Neural progenitor cell (in vitro differentiated cells): ENCODE data around the gene ESRRB. TPM values are rescaled to one million over a fixed set of nuclear protein-coding genes. Genes with fewer than 3 reads are reported as not detected.
A peak's percentile ranks its signal among the peaks of the same experiment; 100 is the strongest.

Experiments used
- DNase-seq: peaks from one replicate; pipeline ENCODE4 v3.0.0-alpha.2; 2016; ENCODE audit warnings: low spot score
- H2AFZ ChIP-seq: fragments of 200-600 bp; sonication (generic); replicated peaks from 2 replicates; pipeline ENCODE4 v1.6.1; 2016; ENCODE audit warnings: antibody characterized with exemption
- H3F3A ChIP-seq: fragments of 200-600 bp; sonication (generic); 2 replicates; pipeline ENCODE4 v1.6.1; 2016; ENCODE audit warnings: antibody characterized with exemption, low read depth
- H3K27ac ChIP-seq: fragments of 200-600 bp; sonication (generic); 2 replicates; pipeline ENCODE4 v1.5.1; 2016; ENCODE audit warnings: mild to moderate bottlenecking
- H3K27me3 ChIP-seq: fragments of 200-600 bp; sonication (generic); 2 replicates; pipeline ENCODE4 v1.6.1; 2016; ENCODE audit warnings: mild to moderate bottlenecking, moderate library complexity
- H3K36me3 ChIP-seq: fragments of 200-600 bp; sonication (generic); 2 replicates; pipeline ENCODE4 v1.5.1; 2016
- H3K4me1 ChIP-seq: fragments of 200-600 bp; sonication (generic); 2 replicates; pipeline ENCODE4 v1.6.1; 2016; ENCODE audit warnings: mixed run types
- H3K4me2 ChIP-seq: fragments of 200-600 bp; sonication (generic); 2 replicates; pipeline ENCODE4 v1.6.1; 2016
- H3K4me3 ChIP-seq: fragments of 200-600 bp; sonication (generic); 2 replicates; pipeline ENCODE4 v1.5.1; 2016
- H3K79me2 ChIP-seq: fragments of 200-600 bp; sonication (generic); 2 replicates; pipeline ENCODE4 v1.6.1; 2016; ENCODE audit warnings: low read depth
- H3K9ac ChIP-seq: fragments of 200-600 bp; sonication (generic); 2 replicates; pipeline ENCODE4 v1.6.1; 2016
- H3K9me3 ChIP-seq: fragments of 200-600 bp; sonication (generic); 2 replicates; pipeline ENCODE4 v1.5.1; 2016; ENCODE audit warnings: low read depth
- H4K20me1 ChIP-seq: fragments of 200-600 bp; sonication (generic); 2 replicates; pipeline ENCODE4 v1.6.1; 2016; ENCODE audit warnings: low read depth
- H3K27ac Mint-ChIP-seq: 3 replicates; pipeline ENCODE4 v1.8.0; 2021; ENCODE audit warnings: mixed read lengths
- H3K27me3 Mint-ChIP-seq: 2 replicates; pipeline ENCODE4 v1.8.0; 2022; ENCODE audit warnings: low read depth, mild to moderate bottlenecking, inconsistent platforms, moderate library complexity, mixed read lengths; ENCODE audit not compliant: insufficient read depth
- H3K36me3 Mint-ChIP-seq: 3 replicates; pipeline ENCODE4 v1.8.0; 2021; ENCODE audit warnings: mixed read lengths
- H3K4me1 Mint-ChIP-seq: 3 replicates; pipeline ENCODE4 v1.8.0; 2021; ENCODE audit warnings: mixed read lengths
- H3K4me3 Mint-ChIP-seq: 3 replicates; pipeline ENCODE4 v1.8.0; 2021; ENCODE audit warnings: mild to moderate bottlenecking, moderate library complexity, mixed read lengths
- H3K9me3 Mint-ChIP-seq: 3 replicates; pipeline ENCODE4 v1.8.0; 2020; ENCODE audit warnings: mixed read lengths
- CTCF ChIP-seq: fragments of 200-600 bp; sonication (generic); IDR thresholded peaks from 2 replicates; pipeline ENCODE4 v1.5.1; 2017; ENCODE audit warnings: antibody characterized with exemption, mild to moderate bottlenecking
- EZH2 ChIP-seq: fragments of 200-600 bp; sonication (generic); IDR thresholded peaks from 2 replicates; pipeline ENCODE4 v1.6.1; 2017; ENCODE audit warnings: antibody characterized with exemption, mild to moderate bottlenecking, moderate library complexity
- EZH2phosphoT487 ChIP-seq: fragments of 200-600 bp; sonication (generic); IDR thresholded peaks from 2 replicates; pipeline ENCODE4 v1.6.1; 2017; ENCODE audit warnings: antibody characterized with exemption
- total RNA-seq: library from RNA; depleted of rRNA; stranded (reverse); fragments of >200 nt; gene quantifications from 2 replicates; pipeline ENCODE4 v1.2.3, GENCODE V29; 2015; ENCODE audit warnings: low replicate concordance

The ESRRB gene
- total RNA-seq, 1 donor from 2014 or later = 1.3 TPM

GRCh38 chr14:76346391-76347160, 29.4 kb upstream of the ESRRB start:
- Mint-ChIP-seq H3K4me3 (no peak overlapping the region), H3K9me3 (no peaks in the 10 kb centered on the region), H3K27me3 (peaks cover 2% of the 10 kb centered on the region), H3K27ac (peak overlapping the region; percentile 21), H3K36me3 (no peaks in the 10 kb centered on the region), H3K4me1 (peaks cover 32% of the 10 kb centered on the region)
- Histone ChIP-seq H3F3A (no peaks in the 10 kb centered on the region), H3K9ac (no peak overlapping the region), H3K4me3 (no peak overlapping the region), H3K9me3 (no peaks in the 10 kb centered on the region), H3K4me1 (peaks cover 8% of the 10 kb centered on the region), H4K20me1 (no peaks in the 10 kb centered on the region), H2AFZ (no peak overlapping the region), H3K4me2 (no peak overlapping the region), H3K36me3 (no peaks in the 10 kb centered on the region), H3K27ac (no peak overlapping the region), H3K79me2 (no peaks in the 10 kb centered on the region), H3K27me3 (peaks cover 17% of the 10 kb centered on the region)
- DNase-seq = no peak
- no peak for TF ChIP-seq EZH2phosphoT487
- no peak for TF ChIP-seq CTCF

GRCh38 chr14:76348898-76349297, 27.0 kb upstream of the ESRRB start:
- Histone ChIP-seq H2AFZ (no peak overlapping the region), H3K36me3 (no peaks in the 10 kb centered on the region), H3K27ac (no peak overlapping the region), H3K27me3 (peaks cover 40% of the 10 kb centered on the region), H3K9me3 (no peaks in the 10 kb centered on the region), H4K20me1 (no peaks in the 10 kb centered on the region), H3K79me2 (no peaks in the 10 kb centered on the region), H3K4me2 (peak overlapping the region; percentile 29), H3K9ac (no peak overlapping the region), H3F3A (no peaks in the 10 kb centered on the region), H3K4me1 (peaks cover 8% of the 10 kb centered on the region), H3K4me3 (no peak overlapping the region)
- TF ChIP-seq CTCF (no peak), EZH2phosphoT487 (no peak), EZH2 (no peak)
- Mint-ChIP-seq H3K4me1 (peaks cover 43% of the 10 kb centered on the region), H3K36me3 (no peaks in the 10 kb centered on the region), H3K27me3 (peaks cover 12% of the 10 kb centered on the region), H3K9me3 (no peaks in the 10 kb centered on the region), H3K27ac (peak overlapping the region; percentile 48), H3K4me3 (peak overlapping the region; percentile 0)
- DNase-seq = peak; percentile 60

- no peak overlapping the region for H3K27ac Mint-ChIP-seq
- H3K27ac ChIP-seq = no peak overlapping the region
- no peaks in the 10 kb centered on the region for H3K79me2 ChIP-seq
- peaks cover 10% of the 10 kb centered on the region for H3K27me3 Mint-ChIP-seq
- no peak overlapping the region for H3K4me2 ChIP-seq
- H3K9me3 Mint-ChIP-seq = no peaks in the 10 kb centered on the region
- H4K20me1 ChIP-seq = no peaks in the 10 kb centered on the region
- no peak overlapping the region for H3K4me3 ChIP-seq
- DNase-seq = no peak
- H3K4me1 ChIP-seq = peaks cover 8% of the 10 kb centered on the region
- H3K27me3 ChIP-seq = peaks cover 49% of the 10 kb centered on the region
- no peak overlapping the region for H2AFZ ChIP-seq
- H3K4me3 Mint-ChIP-seq = no peak overlapping the region
- no peaks in the 10 kb centered on the region for H3K9me3 ChIP-seq
- H3F3A ChIP-seq = no peaks in the 10 kb centered on the region
- no peaks in the 10 kb centered on the region for H3K36me3 Mint-ChIP-seq
- TF ChIP-seq EZH2 (no peak), CTCF (no peak), EZH2phosphoT487 (no peak)
- peaks cover 43% of the 10 kb centered on the region for H3K4me1 Mint-ChIP-seq
- H3K9ac ChIP-seq = no peak overlapping the region
- no peaks in the 10 kb centered on the region for H3K36me3 ChIP-seq
These were observed 25.9 kb upstream of the ESRRB start for GRCh38 chr14:76349993-76350392.
